ENCODE data around the gene TNFAIP8L3.

- TF ChIP-seq CTCF (IDR thresholded peaks at IDR 0.05 in 4 of 5, conservative IDR thresholded peaks at IDR 0.05 in 1 of 5) (no peak), POLR2A (IDR thresholded peaks at IDR 0.05) (no peak)
Measured at GRCh38 chr15:51110171-51110570, 15.5 kb upstream of the TNFAIP8L3 start.
